ENCODE data around the gene PCAT7.

Gene PCAT7

DNA sequence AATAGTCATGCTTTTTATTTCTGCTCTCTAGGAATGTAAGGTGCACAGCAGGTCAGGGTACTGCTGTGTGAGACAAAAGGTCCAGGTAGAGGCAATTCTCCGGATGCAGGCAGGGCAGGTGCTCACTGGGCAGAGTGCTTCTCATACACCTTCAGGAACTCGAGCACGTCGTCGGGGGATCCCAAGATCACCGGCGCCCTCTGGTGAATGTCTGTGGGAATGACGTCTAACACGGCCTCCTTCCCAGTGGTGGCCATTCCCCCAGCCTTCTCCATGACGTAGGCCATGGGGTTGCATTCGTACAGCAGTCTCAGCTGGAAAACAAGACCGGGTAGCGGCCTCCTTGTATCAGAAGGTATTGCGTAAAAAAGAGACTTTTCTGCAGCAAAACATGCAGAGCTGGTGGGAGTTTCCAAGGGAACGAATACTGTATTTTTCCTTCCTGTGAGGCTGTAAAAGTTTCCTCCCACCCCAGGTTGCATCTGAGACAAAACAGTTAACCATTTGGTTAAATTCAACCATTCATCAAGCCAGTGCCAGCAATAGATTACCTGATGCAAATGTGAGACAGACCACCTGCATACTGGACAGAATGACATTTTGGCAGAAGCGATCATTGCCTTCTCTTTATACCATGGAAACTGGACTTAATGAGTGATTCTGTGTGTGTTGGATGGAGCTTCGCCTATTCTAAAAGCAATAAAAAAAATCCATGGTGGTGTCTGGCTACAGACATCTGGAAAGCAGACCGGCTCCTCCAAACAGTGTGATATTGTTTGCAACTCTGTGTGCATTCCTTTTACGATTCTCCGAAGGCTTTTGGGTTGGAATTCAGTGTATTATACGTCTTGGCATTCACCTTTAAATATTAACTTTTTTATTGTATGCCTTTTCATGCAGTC is 48.6 kb downstream of the PCAT7 start:
- DNase-seq (ENCODE audit: low read depth) = peak; percentile 94

DNA sequence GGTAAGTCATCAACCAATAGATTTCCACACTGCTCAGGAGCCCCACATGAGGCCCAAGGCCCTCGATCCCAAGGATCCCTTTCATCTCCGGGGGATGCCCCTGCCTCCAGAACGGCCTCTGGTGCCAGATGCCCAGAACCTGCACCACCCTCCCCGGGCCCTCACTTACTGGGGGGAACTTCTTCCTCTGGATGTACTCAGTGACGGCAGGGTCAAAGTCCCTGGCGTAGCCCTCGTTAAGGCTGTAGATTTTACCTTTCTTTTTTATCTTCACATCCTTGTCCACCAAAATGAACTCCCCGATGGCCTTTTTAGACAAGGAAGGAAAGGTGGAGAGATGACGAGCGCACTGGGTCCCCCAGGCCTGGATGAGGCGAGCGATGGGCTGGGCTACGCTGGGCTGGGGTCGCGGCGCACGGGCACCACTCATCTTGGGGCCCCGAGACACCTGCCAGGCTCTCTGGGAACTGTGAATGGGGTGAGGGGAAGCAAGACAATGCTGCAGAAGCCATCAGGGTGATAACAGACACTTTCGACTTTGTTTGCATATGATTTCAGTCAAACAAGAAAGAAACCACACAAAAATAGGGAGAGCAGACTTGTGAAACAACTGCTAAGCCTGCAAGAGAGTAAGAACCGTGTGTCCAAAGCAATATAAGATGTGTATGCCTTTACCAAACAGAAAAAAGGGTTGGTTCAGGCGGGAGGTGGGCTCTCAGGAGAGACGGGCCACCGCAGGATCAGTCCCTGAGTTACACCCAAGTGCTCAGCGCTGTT is 52.0 kb downstream of the PCAT7 start:
- DNase-seq (ENCODE audit: low read depth) = no peak

DNA sequence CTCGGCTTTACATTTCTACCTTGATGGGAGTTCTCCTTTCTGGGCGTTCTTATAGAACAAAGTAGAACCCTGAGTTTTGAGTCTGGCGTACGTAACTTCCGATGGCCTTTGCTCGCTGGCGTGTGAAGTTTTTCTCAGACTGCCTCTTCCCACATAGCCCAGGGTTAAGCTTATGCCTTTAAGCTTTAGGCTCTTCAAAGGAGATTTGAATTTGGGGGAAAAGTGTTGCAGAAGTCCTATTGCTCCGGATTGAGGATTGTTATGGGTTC is 52.5 kb downstream of the PCAT7 start:
- no peak for DNase-seq (ENCODE audit: low read depth)

DNA sequence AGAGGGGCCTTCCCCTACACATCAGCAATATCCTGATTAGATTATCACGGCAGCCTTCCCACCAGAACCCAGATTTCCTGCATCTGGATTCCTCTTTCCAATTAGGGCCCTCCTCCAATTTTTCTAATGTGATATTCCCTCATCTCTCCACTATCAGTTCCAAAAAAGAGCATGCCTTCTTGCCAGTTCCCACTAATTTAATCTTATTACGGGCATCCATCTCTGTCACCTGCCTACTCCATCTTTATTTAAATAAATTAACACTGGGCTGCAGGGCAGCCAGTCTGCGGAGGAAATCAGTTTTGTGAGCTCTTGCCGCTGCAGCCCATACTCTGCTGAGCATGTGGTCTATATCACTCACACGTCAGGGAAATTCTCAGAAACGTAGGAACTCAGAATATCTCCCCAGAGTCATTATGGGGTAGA is 55.3 kb downstream of the PCAT7 start:
- no peak for DNase-seq (ENCODE audit: low read depth)

DNA sequence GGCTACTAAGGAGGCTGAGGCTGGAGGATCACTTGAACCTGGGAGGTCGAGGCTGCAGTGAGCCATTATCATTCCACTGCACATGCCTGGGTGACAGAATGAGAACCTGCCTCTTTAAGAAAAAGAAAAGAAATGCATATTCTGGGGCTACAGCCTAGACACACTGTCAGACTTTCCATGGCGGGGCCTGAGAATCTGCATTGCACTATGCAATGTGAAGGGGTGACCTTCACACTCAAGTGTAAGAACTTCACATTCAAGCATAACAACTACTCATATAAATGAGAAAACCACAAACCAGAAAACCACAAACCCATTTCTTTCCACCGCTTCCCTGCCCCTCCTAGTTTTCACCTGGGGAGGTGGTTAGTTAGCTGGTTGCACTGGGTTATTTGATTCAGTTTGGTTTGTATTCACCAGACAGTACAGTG is 56.8 kb downstream of the PCAT7 start:
- no peak for DNase-seq (ENCODE audit: low read depth)

DNA sequence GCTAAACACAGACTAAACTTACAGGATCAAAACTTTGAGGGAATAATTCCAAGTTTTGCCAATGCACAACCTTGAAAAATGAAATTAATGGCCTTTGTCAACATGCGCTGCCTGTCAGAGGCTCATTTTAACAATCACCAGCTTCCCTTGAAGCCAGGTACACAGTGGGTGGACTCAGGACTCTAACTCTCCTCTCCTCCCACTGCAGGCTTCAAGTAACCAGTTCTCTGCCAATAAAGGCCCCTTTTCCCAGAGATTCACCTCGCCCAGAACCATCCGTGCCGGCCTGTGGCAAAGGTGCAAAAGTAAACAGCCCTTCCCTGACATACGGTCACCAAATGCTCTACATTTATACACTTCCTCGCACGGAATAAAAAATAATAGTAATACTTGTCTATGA is 57.2 kb downstream of the PCAT7 start:
- no peak for DNase-seq (ENCODE audit: low read depth)

DNA sequence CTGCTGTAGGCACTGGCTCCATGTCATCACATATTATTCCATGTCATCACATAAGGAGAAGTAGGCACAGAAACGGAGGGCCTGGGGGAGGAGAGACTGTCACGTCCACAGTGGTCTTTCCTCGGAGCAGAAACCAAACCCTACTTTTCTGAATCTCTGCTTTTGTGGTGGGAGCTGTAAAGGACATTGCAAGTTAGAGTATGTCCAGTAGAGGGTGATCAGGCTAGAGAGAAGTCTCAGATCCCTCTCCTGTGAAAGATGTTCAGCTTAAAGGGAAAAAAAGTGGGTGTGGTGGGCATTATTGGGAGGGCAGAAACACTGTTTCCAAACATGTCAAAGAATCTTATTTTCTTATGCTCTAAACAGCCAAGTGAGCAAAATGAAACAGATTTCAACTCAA is 58.1 kb downstream of the PCAT7 start:
- DNase-seq (ENCODE audit: low read depth) = no peak

DNA sequence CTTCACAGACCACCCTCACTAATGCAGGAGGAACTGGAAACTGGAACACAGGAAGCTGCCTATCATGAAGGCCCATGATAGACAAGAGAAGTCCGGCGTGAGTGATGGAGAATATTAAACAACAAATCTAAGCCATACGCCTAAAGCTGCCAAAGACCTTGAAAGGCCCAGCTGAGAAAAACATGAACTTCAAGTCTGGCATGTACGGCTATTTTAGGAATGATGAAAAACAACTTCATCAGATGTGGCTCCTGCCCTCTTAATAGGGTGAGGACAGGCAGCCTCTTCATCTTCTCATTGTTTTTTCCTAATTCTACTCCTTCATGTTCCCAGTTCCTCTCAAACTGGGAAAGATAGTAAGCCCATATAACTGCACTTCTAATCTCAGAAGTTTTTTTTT is 64.1 kb downstream of the PCAT7 start:
- DNase-seq (ENCODE audit: low read depth) = no peak

All from amniotic epithelial cell (primary cell).